Measurements from ENCODE around the gene WASF3. TPM values are rescaled to one million over a fixed set of nuclear protein-coding genes. Genes with fewer than 3 reads are reported as not detected.

WASF3 gene
- total and polyA plus RNA-seq, 10 donors: 1.7 to 16.4 (median 8.4) TPM

DNA sequence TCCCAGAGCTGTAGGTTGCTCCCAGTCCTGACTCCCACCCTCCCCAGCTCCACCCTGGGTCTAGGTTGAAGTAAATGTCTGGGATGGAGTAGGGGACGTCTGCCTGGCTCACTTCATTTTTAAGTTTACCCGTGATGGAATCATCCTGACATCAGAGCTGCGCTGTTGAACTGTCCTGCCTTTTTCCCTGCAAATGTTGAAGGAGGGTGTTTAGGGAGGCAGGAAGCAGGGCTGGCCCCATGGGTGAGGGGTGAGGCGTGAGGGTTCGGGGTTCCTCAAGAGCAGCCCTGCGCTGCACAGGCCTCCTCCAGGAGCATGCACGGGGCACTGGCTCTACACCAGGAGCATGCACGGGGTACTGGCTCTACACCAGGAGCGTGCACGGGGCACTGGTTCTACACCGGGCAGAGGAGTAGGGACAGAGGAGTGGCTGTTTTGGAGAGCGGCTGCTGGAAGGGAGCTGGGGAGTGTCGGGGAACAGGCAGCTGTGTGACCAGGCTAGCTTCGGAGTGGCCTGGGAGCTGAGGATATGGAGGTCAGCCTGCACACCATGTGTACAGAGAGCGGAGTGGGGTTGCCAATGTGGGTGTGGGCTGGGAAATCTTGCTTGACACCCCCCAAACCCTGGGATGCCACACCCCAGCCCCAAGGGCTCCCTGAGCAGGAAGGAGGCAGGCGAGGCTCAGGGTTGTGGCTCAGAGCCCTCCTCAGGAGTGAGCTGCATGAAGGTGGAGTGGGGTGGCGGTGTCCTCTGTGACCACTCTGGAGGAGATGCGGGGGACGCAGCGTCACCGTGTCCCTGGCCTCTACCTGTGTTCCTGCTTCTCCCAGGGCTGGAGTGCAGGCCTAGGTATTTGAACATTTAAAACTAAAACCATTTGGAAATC, 139.8 kb downstream of the WASF3 start:
- H3K9me3 ChIP-seq: peaks cover 0 to 5% (median 0%) of the 10 kb centered on the region in 8 donors
- no peaks in the 10 kb centered on the region for H3K36me3 ChIP-seq
- DNase-seq: no peak
- 85 to 93% (median 91%) methylated on average over 21 of the region's 21 CpGs for WGBS, 5 donors
- intact Hi-C loops (cut with DNase I; ENCODE audit: low total_unique reads): loop anchor here (5.0 kb wide), 2 partner anchors 215 to 515 kb away; no protein-coding TSS in a partner anchor
- no peaks in the 10 kb centered on the region for H3K27me3 ChIP-seq (replicated peaks in 1 of 7)
- H3K4me3 ChIP-seq: no peak overlapping the region
- no peak overlapping the region for H3K27ac ChIP-seq
- TF ChIP-seq POLR2AphosphoS5 (IDR thresholded peaks at IDR 0.05): no peak
- TF ChIP-seq, protein P1, sequence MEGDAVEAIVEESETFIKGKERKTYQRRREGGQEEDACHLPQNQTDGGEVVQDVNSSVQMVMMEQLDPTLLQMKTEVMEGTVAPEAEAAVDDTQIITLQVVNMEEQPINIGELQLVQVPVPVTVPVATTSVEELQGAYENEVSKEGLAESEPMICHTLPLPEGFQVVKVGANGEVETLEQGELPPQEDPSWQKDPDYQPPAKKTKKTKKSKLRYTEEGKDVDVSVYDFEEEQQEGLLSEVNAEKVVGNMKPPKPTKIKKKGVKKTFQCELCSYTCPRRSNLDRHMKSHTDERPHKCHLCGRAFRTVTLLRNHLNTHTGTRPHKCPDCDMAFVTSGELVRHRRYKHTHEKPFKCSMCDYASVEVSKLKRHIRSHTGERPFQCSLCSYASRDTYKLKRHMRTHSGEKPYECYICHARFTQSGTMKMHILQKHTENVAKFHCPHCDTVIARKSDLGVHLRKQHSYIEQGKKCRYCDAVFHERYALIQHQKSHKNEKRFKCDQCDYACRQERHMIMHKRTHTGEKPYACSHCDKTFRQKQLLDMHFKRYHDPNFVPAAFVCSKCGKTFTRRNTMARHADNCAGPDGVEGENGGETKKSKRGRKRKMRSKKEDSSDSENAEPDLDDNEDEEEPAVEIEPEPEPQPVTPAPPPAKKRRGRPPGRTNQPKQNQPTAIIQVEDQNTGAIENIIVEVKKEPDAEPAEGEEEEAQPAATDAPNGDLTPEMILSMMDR (IDR thresholded peaks at IDR 0.05 in 8 of 11, conservative IDR thresholded peaks at IDR 0.05 in 3 of 11): no peak
- peaks cover 0 to 7% (median 6%) of the 10 kb centered on the region in 6 donors for H3K4me1 ChIP-seq

DNA sequence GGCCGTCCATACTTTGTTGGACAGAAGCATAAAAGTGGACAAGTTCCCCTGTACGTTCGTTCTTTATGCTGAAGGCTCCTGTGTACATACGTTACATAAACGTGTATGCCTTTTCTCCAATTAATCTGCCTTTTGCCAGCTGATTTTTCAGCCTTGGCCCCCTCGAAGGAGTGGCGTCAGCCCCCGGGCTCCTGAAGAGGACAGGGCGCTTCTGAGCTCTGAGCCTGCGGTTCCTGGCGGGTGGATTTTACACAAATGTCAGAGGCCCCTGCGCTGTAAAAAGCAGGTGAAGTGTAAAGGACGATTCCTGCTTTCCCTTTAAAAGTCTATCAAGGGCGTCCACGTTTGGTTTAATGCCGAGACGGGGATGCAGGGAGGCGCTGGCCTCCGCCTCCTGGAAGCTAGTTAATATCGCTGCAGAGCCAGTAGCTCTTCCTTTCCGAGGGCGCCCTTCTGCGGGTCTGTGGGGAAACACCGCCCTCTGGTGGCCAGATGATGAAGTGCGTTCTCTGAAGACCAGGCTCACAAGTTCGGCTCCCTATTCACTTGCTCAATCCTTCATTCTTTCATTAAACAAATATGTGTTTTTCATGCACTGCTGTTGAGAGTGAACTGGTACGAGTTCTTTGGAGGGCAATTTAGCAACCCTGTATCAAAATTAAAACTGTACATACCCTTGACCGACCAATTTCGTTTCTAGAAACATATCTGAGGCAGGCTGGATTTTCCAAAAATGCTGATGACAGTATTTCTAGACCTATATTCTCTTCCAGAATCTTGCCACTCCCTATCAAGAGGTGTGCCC, 141.1 kb downstream of the WASF3 start:
- TF ChIP-seq, protein P1 (IDR thresholded peaks at IDR 0.05 in 8 of 11, conservative IDR thresholded peaks at IDR 0.05 in 3 of 11): peak; percentile 83 to 97 (median 92)
- TF ChIP-seq POLR2AphosphoS5 (IDR thresholded peaks at IDR 0.05): no peak
- peaks cover 0 to 7% (median 6%) of the 10 kb centered on the region in 6 donors for H3K4me1 ChIP-seq
- peaks cover 0 to 5% (median 0%) of the 10 kb centered on the region in 8 donors for H3K9me3 ChIP-seq
- intact Hi-C loops (cut with DNase I; ENCODE audit: low total_unique reads): loop anchor here (5.0 kb wide), 2 partner anchors 216 to 516 kb away; no protein-coding TSS in a partner anchor
- WGBS, 5 donors: 26 to 39% (median 28%) methylated on average over 23 to 29 of the region's 29 CpGs
- no peaks in the 10 kb centered on the region for H3K27me3 ChIP-seq (replicated peaks in 1 of 7)
- H3K27ac ChIP-seq: no peak overlapping the region
- peak overlapping the region in 2 of 8 donors; percentile 12 to 49 for H3K4me3 ChIP-seq
- peak; percentile 92 for DNase-seq
- no peaks in the 10 kb centered on the region for H3K36me3 ChIP-seq

DNA sequence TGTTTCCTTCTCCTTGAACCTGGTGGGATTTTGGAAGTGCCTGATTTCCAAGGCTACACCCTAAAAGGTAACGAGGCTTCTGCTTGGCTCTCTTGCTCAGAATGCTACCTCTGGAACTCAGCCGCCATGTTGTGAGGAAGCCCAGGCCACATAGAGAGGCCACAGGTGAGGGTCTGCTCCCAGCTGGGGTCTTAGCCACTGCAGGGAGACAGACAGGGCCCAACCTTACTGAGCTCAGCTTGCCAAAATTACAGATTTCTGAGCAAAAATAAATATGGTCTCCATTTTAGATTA, 141.7 kb downstream of the WASF3 start:
- intact Hi-C loops (cut with DNase I; ENCODE audit: low total_unique reads): loop anchor here (5.0 kb wide), 2 partner anchors 217 to 517 kb away; no protein-coding TSS in a partner anchor
- no peak for DNase-seq
- Histone ChIP-seq H3K27me3 (replicated peaks in 1 of 7) (no peaks in the 10 kb centered on the region), H3K9me3 (peaks cover 0 to 5% (median 0%) of the 10 kb centered on the region in 8 donors), H3K4me1 (peaks cover 0 to 7% (median 6%) of the 10 kb centered on the region in 6 donors), H3K4me3 (no peak overlapping the region), H3K27ac (no peak overlapping the region), H3K36me3 (no peaks in the 10 kb centered on the region)
- TF ChIP-seq, protein P1 (IDR thresholded peaks at IDR 0.05 in 8 of 11, conservative IDR thresholded peaks at IDR 0.05 in 3 of 11): no peak
- no peak for TF ChIP-seq POLR2A (IDR thresholded peaks at IDR 0.05)
- no peak for TF ChIP-seq POLR2AphosphoS5 (IDR thresholded peaks at IDR 0.05)
- WGBS, 5 donors: 91 to 100% (median 97%) methylated on average over 2 of the region's 2 CpGs

Data from spleen (tissue), 11 donors.